Thyroid gland (tissue), 4 donors: ENCODE measurements around the gene NGB.

ENCODE experiments used
- CTCF ChIP-seq, 6 experiments: fragments of 200-600 bp in 3 of 6; fragments of 450-650 bp in 3 of 6; sonication (generic) in 3 of 6; IDR thresholded peaks; one replicate each; pipeline ENCODE4 v1.5.1; 2016 to 2019; ENCODE audit warnings: antibody characterized with exemption in 6 of 6, mild to moderate bottlenecking in 2 of 6, inconsistent platforms in 1 of 6, moderate library complexity in 1 of 6
- POLR2A ChIP-seq, 2 donors: fragments of 450-650 bp; IDR thresholded peaks; one replicate each; pipeline ENCODE4 v1.6.1; 2017; ENCODE audit warnings: antibody characterized with exemption in 2 of 2, mild to moderate bottlenecking in 2 of 2, moderate library complexity in 1 of 2

- TF ChIP-seq CTCF (IDR thresholded peaks at IDR 0.05) (no peak), POLR2A (IDR thresholded peaks at IDR 0.05) (no peak)
These were observed 31.9 kb upstream of the NGB start for GRCh38 chr14:77302926-77303325.
